AML-193 (cell line): ENCODE measurements around the gene ZNF175.

Source experiments
- DNase-seq, 2 experiments: peaks; one replicate each; lab custom pipeline; 2025; lab: John Stamatoyannopoulos, UW

ZNF175 gene

DNA sequence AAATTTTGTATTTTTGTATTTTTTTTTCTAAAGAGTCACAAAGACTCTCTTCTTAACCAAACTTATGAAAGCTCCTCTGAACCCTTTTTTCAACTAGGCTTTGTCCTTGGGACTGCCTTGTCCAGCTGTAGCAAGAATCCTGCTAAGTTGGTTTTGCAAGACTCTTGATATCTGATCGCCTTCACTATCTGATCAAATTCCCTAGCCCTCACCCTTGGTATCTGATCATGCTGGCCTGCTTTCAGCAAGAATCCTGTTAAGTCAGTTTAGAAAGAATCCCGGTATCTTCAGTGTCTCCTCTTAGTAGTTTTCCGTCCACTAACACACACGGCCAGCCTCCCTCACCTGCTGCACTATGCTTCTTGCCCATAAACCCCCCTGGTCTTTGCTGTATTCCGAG, 61.0 kb downstream of the ZNF175 start:
- no peak for DNase-seq

DNA sequence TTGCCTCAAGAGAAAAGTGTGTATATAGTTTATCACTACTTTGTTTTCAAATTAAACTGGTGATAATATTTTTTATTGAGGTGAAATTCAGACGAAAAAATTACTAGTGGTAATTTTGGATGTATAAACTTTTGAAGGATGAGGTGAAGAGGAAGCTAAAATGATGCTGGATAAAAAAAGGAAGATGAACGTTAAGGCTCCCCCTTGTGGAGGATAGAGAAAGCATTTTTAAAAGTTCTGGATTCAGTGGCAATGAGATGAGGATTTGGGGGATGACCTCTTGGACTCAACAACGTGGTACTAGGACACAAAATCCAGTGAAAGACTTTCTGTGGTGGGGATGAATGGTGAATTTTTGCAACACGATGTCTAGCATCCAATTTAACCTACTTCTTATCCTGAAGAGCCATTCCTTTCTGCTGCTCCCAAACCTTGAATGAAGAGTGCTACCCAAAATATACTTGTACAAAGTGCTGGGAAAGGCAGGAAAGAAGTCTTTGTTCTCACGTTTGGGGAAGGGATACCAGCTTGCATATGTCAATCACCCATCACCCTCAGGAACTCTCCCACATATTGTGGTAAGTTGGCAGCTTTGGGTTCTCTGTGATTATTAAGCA, 66.4 kb downstream of the ZNF175 start:
- peak; percentile 54 to 60 for DNase-seq

DNA sequence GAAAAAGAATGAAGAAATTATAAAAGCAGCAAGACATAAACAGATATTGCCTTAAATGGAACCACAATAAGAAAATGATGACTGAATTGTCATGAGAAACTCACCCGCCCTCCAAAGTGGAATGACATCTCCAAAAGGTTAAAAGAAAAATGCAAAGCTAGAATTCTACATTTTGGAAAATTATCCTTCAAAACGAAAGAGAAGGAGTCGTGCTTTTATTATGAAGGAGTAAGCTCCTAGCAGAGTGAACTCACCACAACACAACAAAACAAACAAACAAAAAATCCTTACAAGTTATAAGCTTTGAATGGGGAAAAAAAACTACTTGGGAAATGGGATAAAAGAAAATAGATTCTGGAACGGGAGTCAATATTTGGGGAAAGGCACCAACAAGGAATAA, 68.8 kb downstream of the ZNF175 start:
- no peak for DNase-seq

DNA sequence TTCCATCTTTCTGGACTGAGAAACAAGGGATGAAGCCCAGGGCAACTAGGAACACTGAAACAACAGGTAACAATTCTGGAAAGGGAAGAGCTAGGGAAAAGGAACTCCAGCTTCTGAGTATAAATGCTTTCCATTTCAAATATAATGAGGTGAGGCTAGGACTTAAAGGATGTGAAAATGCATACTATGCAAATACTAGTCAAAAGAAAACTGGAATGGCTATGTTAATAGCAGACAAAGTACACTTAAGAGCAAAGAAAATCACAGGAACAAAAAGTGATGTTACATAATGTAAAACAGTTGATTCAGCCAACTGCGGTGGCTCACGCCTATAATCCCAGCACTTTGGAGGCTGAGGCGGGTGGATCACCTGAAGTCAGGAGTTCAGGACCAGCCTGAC, 69.3 kb downstream of the ZNF175 start:
- DNase-seq = no peak

DNA sequence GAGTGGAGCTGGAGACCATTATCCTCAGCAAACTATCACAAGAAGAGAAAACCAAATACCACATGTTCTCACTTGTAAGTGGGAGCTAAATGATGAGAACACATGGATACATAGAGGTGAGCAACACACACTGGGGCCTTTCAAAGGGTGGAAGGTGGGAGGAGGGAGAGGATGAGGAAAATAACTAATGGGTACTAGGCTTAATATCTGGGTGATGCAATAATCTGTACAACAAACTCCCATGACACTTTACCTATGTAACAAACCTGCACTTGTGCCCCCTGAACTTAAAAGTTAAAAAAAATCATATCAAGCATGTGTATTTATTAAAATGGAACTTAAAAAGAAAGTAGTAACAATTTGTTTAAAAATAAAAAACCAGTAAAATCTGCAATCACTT, 70.6 kb downstream of the ZNF175 start:
- no peak for DNase-seq
